Epithelial cell of prostate (primary cell): ENCODE measurements around the gene BPNT1.

Experiments used
- DNase-seq: peaks from one replicate; pipeline ENCODE4 v3.0.0-alpha.2; 2011; ENCODE audit warnings: low read depth, low spot score
- H3K27ac ChIP-seq: fragments of 450-650 bp; 2 replicates; pipeline ENCODE4 v1.5.1; 2017; ENCODE audit warnings: mild to moderate bottlenecking

The BPNT1 gene

GRCh38 chr1:220013497-220013896 lies 76.1 kb downstream of the BPNT1 start:
- H3K27ac ChIP-seq, result no peak overlapping the region
- no peak for DNase-seq

DNA sequence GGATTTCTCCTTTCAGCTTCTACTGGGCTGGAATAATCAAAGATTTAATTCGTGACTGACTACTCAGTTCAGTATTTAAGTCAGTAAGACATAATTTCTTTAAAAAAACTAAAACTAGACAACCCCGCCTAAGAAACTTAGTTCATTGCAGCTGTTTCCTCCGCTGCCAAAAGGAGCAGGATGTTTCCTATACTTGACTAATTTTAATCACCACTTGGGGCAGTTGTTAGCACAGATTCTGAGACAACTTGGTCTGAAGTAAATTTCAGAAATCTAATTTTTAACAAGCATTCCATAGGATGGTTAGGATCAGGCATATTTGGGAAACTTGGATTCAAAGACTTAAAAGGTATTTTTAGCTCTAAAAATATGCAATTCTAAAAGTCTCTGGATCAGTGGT lies 77.3 kb downstream of the BPNT1 start:
- H3K27ac ChIP-seq, result no peak overlapping the region

GRCh38 chr1:220011620-220012019 lies 78.0 kb downstream of the BPNT1 start:
- no peak for DNase-seq
- no peak overlapping the region for H3K27ac ChIP-seq

More for the DNA sequence above, 77.3 kb downstream of the BPNT1 start:
- DNase-seq, result no peak
